SK-N-SH treated with all-trans-retinoic acid at 6 μM for 48 hours (cell line): ENCODE measurements around the gene CTH.

Experiments used
- CREB5 ChIP-seq: fragments of 250-450 bp; sonication (Bioruptor Pico); IDR thresholded peaks from 2 replicates; pipeline ENCODE4 v1.5.1; 2020; ENCODE audit warnings: low read depth, mild to moderate bottlenecking, moderate library complexity
- PPARA ChIP-seq: fragments of 250-450 bp; sonication (Bioruptor Pico); IDR thresholded peaks from 2 replicates; pipeline ENCODE4 v1.5.0; 2020; ENCODE audit warnings: mild to moderate bottlenecking, borderline replicate concordance
- TOX ChIP-seq: fragments of 250-450 bp; sonication (Bioruptor Pico); IDR thresholded peaks from 2 replicates; pipeline ENCODE4 v1.8.0; 2021; ENCODE audit warnings: mild to moderate bottlenecking, moderate library complexity, borderline replicate concordance
- ZC3H10 ChIP-seq: fragments of 250-450 bp; sonication (Bioruptor Pico); IDR thresholded peaks from 2 replicates; pipeline ENCODE4 v1.5.1; 2021; ENCODE audit warnings: mild to moderate bottlenecking, moderate library complexity
- ZFP3 ChIP-seq: fragments of 250-450 bp; sonication (Bioruptor Pico); IDR thresholded peaks from 2 replicates; pipeline ENCODE4 v1.5.0; 2020; ENCODE audit warnings: mild to moderate bottlenecking, moderate library complexity
- ZNF70 ChIP-seq: fragments of 450-650 bp; formaldehyde crosslinking; IDR thresholded peaks from 2 replicates; pipeline ENCODE4 v1.5.0; 2020; ENCODE audit warnings: mild to moderate bottlenecking, moderate library complexity

- TF ChIP-seq CREB5 (CRISPR knock-in tag), result no peak
- TF ChIP-seq ZC3H10 (CRISPR knock-in tag), result no peak
- TF ChIP-seq TOX, result no peak
- TF ChIP-seq ZNF70 (CRISPR knock-in tag), result no peak
- TF ChIP-seq ZFP3 (CRISPR knock-in tag), result no peak
- TF ChIP-seq PPARA (CRISPR knock-in tag), result no peak
These were observed 9.3 kb downstream of the CTH start for GRCh38 chr1:70420320-70420719.
